ENCODE data around the gene PALLD. TPM values are rescaled to one million over a fixed set of nuclear protein-coding genes. Genes with fewer than 3 reads are reported as not detected.

PALLD gene
- polyA plus RNA-seq, 1 donor (not counting 4 experiments of a cell fraction or from before 2014, with no cell fraction given): 136 TPM

DNA sequence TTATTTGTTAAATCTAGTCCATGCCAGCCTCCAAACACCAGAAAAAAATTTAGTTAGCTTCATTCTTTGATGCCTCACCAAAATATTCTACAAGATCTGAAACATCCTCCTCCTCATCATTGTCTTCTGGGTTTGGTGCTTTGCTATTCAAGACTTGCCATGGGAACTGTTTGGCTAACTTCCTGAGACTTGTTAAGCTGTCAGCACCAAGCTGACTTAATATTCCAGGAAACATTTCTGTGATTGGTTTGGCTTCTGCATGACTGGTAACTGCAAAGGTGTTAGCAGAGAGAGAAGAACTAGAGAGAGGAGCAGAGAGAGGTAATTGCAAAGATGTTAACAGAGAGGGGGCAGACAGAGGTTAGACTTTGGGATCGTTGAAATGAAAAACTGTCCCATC, 101.3 kb downstream of the PALLD start:
- Histone ChIP-seq H3K27ac (ENCODE audit: control insufficient read depth, insufficient read depth, low read length) (no peak overlapping the region), H3K36me3 (ENCODE audit: control insufficient read depth in 2 of 2, extremely low read depth in 1 of 2, insufficient read depth in 2 of 2, low read length in 2 of 2) (no peaks in the 10 kb centered on the region), H4K20me1 (ENCODE audit: control insufficient read depth, extremely low read depth, insufficient read depth, low read length) (no peaks in the 10 kb centered on the region), H3K4me3 (ENCODE audit: control insufficient read depth in 2 of 3, extremely low read depth in 1 of 3, insufficient read depth in 2 of 3, low read depth in 1 of 3, low read length in 3 of 3) (no peak overlapping the region), H3K9me3 (ENCODE audit: control insufficient read depth, low read depth, low read length) (no peaks in the 10 kb centered on the region), H3K27me3 (ENCODE audit: control insufficient read depth, extremely low read depth, insufficient read depth, low read length) (no peaks in the 10 kb centered on the region), H3K79me2 (ENCODE audit: control insufficient read depth, insufficient read depth, low read length) (no peaks in the 10 kb centered on the region), H3K4me2 (ENCODE audit: control insufficient read depth, extremely low read depth, insufficient read depth, low read depth, low read length) (peak overlapping the region; percentile 9), H3K4me1 (ENCODE audit: control insufficient read depth, extremely low read depth, insufficient read depth, low read length) (peaks cover 37% of the 10 kb centered on the region), H2AFZ (ENCODE audit: control insufficient read depth, low read length) (peak overlapping the region; percentile 72), H3K9ac (ENCODE audit: control insufficient read depth, extremely low read depth, insufficient read depth, low read length) (no peak overlapping the region), H3K9me1 (ENCODE audit: control insufficient read depth, extremely low read depth, insufficient read depth, low read length) (no peaks in the 10 kb centered on the region)
- TF ChIP-seq, protein P1, sequence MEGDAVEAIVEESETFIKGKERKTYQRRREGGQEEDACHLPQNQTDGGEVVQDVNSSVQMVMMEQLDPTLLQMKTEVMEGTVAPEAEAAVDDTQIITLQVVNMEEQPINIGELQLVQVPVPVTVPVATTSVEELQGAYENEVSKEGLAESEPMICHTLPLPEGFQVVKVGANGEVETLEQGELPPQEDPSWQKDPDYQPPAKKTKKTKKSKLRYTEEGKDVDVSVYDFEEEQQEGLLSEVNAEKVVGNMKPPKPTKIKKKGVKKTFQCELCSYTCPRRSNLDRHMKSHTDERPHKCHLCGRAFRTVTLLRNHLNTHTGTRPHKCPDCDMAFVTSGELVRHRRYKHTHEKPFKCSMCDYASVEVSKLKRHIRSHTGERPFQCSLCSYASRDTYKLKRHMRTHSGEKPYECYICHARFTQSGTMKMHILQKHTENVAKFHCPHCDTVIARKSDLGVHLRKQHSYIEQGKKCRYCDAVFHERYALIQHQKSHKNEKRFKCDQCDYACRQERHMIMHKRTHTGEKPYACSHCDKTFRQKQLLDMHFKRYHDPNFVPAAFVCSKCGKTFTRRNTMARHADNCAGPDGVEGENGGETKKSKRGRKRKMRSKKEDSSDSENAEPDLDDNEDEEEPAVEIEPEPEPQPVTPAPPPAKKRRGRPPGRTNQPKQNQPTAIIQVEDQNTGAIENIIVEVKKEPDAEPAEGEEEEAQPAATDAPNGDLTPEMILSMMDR (optimal IDR thresholded peaks at IDR 0.05 in 1 of 3, IDR thresholded peaks at IDR 0.05 in 1 of 3, conservative IDR thresholded peaks at IDR 0.05 in 1 of 3; ENCODE audit: extremely low read depth in 1 of 3, insufficient read depth in 2 of 3, low read length in 3 of 3): no peak
- TF ChIP-seq EZH2 (IDR thresholded peaks at IDR 0.05; ENCODE audit: low read length): no peak
- dilution Hi-C loops (cut with MboI; ENCODE audit: extremely low pct_ligation_motif_present, low sequenced_read_pairs): no loop called here
- FAIRE-seq (peak; percentile 90), DNase-seq (ENCODE audit: low read depth, low spot score) (no peak)

DNA sequence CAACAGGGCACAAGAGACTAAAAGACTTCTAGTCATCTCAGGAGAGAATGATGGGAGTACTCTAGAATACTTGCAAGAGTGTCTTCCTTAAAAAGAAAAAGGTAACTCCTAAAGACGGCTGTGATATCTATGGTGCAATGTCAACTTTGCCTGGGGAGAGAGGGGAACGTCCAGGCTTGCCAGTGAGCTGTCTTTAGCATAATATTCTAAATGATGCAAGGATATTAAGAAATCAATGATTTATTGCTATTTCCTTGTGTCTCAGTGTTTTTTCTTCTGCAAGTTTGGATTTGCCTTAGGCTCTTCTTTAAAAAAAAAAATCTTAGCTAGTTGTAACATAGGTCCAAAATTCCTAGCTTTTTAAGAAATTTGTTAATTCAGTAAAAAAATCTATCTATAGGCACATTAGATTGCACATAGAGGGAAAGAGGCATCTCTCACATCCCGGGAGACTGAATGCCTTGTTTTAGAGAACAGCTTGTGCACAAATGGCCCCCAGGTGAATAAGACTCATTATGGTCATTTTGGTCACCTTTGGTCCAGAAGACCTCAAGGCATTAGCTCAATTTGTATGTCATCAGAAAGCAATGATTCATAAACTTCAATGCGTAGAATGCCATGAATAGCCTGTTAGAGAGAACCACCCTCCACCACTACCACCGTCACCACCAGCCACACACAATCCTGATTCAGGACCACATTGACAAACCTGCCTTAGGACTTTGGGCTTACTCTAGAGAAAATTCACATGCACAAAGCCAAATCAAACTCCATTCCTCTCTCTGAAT, 104.1 kb downstream of the PALLD start:
- H3K4me3 ChIP-seq (ENCODE audit: control insufficient read depth in 2 of 3, extremely low read depth in 1 of 3, insufficient read depth in 2 of 3, low read depth in 1 of 3, low read length in 3 of 3): peak overlapping the region in 2 of 3 experiments; percentile 13 to 30
- H3K79me2 ChIP-seq (ENCODE audit: control insufficient read depth, insufficient read depth, low read length): no peaks in the 10 kb centered on the region
- H3K27me3 ChIP-seq (ENCODE audit: control insufficient read depth, extremely low read depth, insufficient read depth, low read length): no peaks in the 10 kb centered on the region
- H3K4me2 ChIP-seq (ENCODE audit: control insufficient read depth, extremely low read depth, insufficient read depth, low read depth, low read length): peak overlapping the region; percentile 67
- DNase-seq (ENCODE audit: low read depth, low spot score) (no peak), FAIRE-seq (peak; percentile 86)
- peaks cover 42% of the 10 kb centered on the region for H3K4me1 ChIP-seq (ENCODE audit: control insufficient read depth, extremely low read depth, insufficient read depth, low read length)
- peak overlapping the region; percentile 78 for H3K27ac ChIP-seq (ENCODE audit: control insufficient read depth, insufficient read depth, low read length)
- no peak overlapping the region for H2AFZ ChIP-seq (ENCODE audit: control insufficient read depth, low read length)
- H3K9ac ChIP-seq (ENCODE audit: control insufficient read depth, extremely low read depth, insufficient read depth, low read length): no peak overlapping the region
- no peaks in the 10 kb centered on the region for H3K9me3 ChIP-seq (ENCODE audit: control insufficient read depth, low read depth, low read length)
- H3K9me1 ChIP-seq (ENCODE audit: control insufficient read depth, extremely low read depth, insufficient read depth, low read length): no peaks in the 10 kb centered on the region
- TF ChIP-seq, protein P1 (optimal IDR thresholded peaks at IDR 0.05 in 1 of 3, IDR thresholded peaks at IDR 0.05 in 1 of 3, conservative IDR thresholded peaks at IDR 0.05 in 1 of 3; ENCODE audit: extremely low read depth in 1 of 3, insufficient read depth in 2 of 3, low read length in 3 of 3): no peak
- TF ChIP-seq EZH2 (IDR thresholded peaks at IDR 0.05; ENCODE audit: low read length): no peak
- no peaks in the 10 kb centered on the region for H4K20me1 ChIP-seq (ENCODE audit: control insufficient read depth, extremely low read depth, insufficient read depth, low read length)
- dilution Hi-C loops (cut with MboI; ENCODE audit: extremely low pct_ligation_motif_present, low sequenced_read_pairs): no loop called here
- H3K36me3 ChIP-seq (ENCODE audit: control insufficient read depth in 2 of 2, extremely low read depth in 1 of 2, insufficient read depth in 2 of 2, low read length in 2 of 2): no peaks in the 10 kb centered on the region

Measured in keratinocyte (primary cell).